NOMO-1 (cell line): ENCODE data around the gene MAML1.
"Not testable (repeated sequence)": the region's sequence is repeated elsewhere in the genome, so short reads cannot be mapped to it uniquely, and the experiment has no call there.

ENCODE experiments used
- DNase-seq, 2 experiments: peaks; one replicate each; lab custom pipeline; 2025; ENCODE audit not compliant: unreplicated experiment in 2 of 2; lab: John Stamatoyannopoulos, UW

The MAML1 gene

DNA sequence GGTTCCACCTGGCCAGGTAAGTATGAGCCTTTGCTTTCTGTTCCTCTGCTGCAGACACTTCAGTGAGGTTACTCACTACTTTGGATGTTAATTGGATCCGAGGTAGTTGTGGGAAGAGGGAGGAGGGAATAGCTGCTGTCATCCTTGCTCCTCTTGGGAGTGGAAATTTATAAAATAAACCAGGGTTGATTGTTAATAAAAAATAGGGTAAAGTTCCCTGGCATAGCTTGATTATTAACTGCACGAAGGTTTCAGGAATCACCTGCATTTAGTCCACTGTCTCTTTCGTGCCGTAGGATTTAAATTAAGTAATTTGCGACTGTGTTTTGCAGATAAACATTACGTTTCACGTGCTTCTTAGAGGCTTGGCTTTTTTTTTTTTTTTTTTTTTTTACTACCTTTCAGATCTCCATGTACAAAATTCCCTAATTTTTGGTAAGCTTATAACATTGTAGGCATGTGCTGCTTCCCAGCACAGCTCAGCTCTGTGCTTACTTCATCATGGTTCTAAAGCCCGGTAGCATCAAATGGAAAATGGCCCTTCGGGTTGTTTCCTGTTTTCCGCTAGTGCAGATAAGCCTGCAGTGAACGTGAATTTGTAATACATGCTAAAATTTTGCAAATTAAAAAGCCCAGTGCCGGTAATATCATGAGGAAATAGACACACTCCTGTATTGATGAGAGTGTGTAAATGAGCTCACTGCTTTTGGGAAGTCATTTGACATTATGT, 34.3 kb downstream of the MAML1 start:
- DNase-seq: peak in 1 of 2 experiments; percentile 37

- peak; percentile 23 to 76 for DNase-seq
These were observed 35.0 kb downstream of the MAML1 start for GRCh38 chr5:179767496-179768100.

- DNase-seq: no peak
These were observed 35.9 kb downstream of the MAML1 start for GRCh38 chr5:179768326-179769085.

- peak in 1 of 2 experiments; percentile 11 for DNase-seq
These were observed 36.6 kb downstream of the MAML1 start for GRCh38 chr5:179769271-179769670.

GRCh38 chr5:179769796-179770195, 37.2 kb downstream of the MAML1 start:
- DNase-seq: peak; percentile 13 to 67

DNA sequence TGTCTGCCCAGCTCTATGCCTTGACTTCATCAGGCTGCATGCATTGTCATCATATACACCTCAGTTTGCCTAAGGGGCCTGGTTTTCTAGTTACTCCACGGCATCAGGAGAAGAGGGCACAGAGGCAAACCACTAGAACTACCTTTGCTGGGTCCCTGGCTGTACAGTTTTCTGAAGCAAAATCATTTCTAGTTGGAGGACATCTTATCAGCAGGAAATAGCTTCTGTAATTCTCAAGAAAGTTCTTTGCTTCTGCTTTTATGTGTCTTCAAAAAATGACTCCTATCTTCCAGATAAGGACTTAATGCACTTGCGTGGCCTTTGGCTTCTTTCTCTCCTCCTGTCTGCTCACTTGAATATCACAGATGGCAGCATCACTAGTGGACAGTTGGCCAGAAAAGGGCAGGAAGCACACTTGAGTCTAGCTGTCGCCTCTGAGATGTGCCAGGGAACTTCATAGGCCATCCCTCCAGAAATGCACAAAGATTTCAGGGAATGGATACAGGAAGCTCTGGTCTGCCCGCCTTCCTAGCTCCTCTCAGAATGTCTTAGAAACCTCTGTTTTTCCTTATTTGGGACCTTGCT, 38.8 kb downstream of the MAML1 start:
- DNase-seq: peak in 1 of 2 experiments; percentile 12

DNA sequence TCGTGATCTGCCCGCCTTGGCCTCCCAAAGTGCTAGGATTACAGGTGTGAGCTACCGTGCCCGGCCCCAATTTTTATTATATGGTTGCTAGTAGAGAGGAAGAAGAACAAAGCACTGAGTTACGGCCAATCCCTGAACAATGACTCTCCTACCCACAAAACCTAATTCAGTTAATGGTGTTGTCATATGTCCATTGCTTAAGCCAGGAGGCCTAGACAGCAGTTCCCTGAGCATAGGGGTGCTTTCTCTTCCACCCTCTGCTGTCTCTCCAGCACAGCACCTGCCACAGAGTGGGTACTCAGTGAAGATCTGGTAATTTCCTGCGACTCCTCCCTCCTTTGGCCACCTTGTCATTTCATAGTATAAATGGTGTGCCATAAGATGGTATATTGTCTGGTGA, 39.7 kb downstream of the MAML1 start:
- peak; percentile 80 to 90 for DNase-seq

DNA sequence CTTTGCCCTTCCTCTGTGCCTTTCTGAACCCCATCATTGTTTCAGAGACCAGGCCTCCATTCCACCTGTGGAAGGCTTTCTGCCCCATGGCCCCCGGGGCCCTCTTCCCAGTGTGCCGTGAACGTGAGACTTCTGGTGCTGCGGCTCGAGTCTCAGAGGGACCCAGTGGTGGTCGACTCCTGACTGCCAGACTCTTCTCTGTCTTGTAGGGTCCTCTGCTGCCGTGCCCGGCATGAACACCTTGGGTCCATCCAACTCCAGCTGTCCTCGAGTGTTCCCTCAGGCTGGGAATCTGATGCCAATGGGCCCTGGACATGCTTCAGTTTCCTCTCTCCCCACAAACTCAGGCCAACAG, 41.0 kb downstream of the MAML1 start:
- no peak for DNase-seq

GRCh38 chr5:179774442-179774841, 41.8 kb downstream of the MAML1 start:
- no peak for DNase-seq

DNA sequence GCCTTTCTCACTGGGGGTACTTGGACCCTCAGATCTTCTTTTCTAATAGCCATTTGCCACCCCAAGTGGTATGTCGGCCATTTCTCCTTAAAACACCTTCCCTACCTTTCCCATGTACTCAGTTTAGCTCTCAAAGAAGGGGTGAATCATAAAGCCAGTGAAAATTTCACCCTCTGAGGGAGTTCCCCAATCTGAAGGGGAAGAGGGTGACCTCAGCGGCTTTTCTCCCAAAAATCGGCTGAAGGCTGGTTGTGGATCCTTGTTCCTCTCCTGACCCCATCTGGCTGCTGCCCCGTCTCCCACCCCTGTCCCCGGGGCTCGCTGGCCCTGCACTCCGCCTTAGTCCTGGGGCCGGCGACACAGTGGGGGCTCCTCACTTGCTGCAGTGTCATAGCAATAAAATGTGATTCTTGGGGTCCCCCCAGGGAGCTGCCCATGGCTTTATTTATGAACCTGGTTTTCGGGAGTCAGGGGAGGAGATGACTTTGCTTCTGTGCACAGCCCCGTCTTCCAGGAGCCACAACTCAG, 43.9 kb downstream of the MAML1 start:
- no peak for DNase-seq

DNA sequence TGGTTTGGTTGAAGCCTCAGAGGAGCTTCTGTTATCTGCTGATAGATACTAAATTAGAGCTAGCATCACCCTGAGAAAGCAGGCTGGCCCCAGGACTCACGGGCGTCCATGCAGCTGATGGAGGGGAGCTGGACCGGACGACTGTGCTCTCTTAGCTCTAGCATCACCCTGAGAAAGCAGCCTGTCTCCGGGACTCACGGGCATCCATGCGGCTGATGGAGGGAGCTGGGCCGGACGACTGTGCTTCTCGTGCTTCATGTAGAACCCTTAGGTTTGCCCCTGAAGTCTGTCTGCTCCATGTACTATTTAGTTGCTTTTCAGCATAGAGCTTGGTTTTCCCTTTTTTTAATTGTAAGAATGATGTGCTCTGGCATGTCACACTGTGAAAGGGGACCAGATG, 44.8 kb downstream of the MAML1 start:
- DNase-seq: no peak

DNA sequence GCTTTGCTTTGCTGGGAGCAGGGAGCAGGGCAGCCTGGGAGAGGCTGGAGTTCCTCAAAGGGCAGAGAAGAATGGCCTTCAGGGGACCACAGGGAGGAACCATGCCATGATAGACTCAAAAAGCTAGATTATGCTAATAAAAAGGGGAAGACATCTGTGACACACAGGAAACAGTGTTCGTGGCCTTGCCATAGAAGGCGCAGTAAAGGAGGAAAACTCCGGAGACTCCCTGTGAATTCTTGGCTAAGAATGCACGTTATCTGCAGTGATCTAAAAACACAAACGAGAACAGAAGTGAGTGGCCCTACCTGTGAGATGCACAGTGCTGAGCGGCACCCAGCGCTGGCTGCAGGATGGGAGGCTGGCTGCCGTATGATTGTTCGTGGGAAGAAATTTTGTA, 45.3 kb downstream of the MAML1 start:
- DNase-seq: peak in 1 of 2 experiments; percentile 47

- no peak for DNase-seq
These were observed 46.0 kb downstream of the MAML1 start for GRCh38 chr5:179778591-179778990.

DNA sequence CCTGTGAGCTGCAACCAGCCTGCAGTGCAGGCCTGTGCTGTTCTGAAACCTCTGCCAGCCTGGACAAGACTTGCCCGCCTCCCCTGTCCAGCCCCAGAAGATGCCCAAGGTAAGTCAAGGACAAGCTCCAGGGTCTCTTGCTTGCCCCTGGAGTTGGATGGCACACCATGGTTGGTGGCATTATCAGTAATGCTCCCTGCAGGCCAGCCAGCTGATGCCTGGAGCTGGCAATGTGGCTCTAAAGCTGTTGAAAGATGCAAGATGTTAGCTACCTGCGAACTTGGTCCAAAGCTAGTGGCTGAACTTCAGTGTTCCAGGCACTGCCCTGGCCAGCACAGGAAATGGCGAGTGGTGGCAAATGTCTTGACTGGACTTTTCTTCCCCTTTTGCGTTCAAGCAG, 47.2 kb downstream of the MAML1 start:
- no peak for DNase-seq

GRCh38 chr5:179780362-179780761, 47.7 kb downstream of the MAML1 start:
- DNase-seq: peak; percentile 70 to 84

DNA sequence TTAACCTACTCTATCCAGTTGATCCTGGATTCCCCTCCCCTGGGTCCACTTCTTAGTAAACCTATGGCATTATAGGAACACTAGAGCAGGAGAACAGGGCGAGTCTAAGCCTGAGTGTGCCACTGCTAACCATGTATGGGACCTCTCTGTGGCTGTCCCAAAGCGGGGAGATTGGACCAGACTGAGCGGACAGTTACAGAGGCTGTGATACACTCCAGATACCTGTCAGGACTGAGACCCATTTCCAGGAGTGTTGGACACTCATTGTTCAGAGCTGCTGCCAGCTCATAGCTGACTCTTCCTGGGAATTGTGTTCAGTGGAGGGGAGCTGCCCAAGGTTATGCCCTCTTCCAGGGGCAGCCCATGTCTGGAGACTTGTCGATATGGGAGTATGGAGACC, 49.2 kb downstream of the MAML1 start:
- no peak for DNase-seq

- no peak for DNase-seq
These were observed 50.5 kb downstream of the MAML1 start for GRCh38 chr5:179783128-179783527.

GRCh38 chr5:179786861-179787260, 54.2 kb downstream of the MAML1 start:
- no peak for DNase-seq

GRCh38 chr5:179788193-179788854, 55.7 kb downstream of the MAML1 start:
- DNase-seq: no peak

DNA sequence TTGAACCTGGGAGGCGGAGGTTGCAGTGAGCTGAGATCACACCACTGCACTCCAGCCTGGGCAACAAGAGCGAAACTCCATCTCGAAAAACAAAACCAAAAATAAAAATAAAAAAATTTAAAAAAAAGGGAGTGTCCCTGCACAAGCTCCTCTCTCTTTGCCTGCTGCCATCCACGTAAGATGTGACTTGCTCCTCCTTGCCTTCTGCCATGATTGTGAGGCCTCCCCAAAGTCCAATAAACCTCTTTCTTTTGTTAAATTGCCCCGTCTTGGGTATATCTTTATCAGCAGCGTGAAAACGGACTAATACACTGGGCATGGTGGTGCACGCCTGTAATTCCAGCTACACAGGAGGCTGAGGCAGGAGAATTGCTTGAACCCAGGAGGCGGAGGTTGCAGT, 56.7 kb downstream of the MAML1 start:
- not testable (repeated sequence) for DNase-seq
